Measurements from ENCODE around the gene ARHGAP15.

ARHGAP15 gene

GRCh38 chr2:143776526-143777297, 647.5 kb downstream of the ARHGAP15 start:
- no peaks in the 10 kb centered on the region for H3K27me3 ChIP-seq (ENCODE audit: insufficient read depth, low read depth)
- no peaks in the 10 kb centered on the region for H3K79me2 ChIP-seq (ENCODE audit: insufficient read depth, low read depth)
- H3K4me1 ChIP-seq (ENCODE audit: low read depth, poor library complexity, severe bottlenecking): no peaks in the 10 kb centered on the region
- no peak overlapping the region for H2AFZ ChIP-seq (ENCODE audit: low read depth)
- no peak overlapping the region for H3K27ac ChIP-seq
- no peak overlapping the region for H3K9ac ChIP-seq
- no peak overlapping the region for H3K4me2 ChIP-seq
- H3K36me3 ChIP-seq (ENCODE audit: insufficient read depth): no peaks in the 10 kb centered on the region
- no peak overlapping the region for H3K4me3 ChIP-seq (IDR thresholded peaks at IDR 0.05; ENCODE audit: insufficient read depth, low read depth, low read length)
- H4K20me1 ChIP-seq (ENCODE audit: insufficient read depth): no peaks in the 10 kb centered on the region
- TF ChIP-seq CTCF (conservative IDR thresholded peaks at IDR 0.05; ENCODE audit: low read depth, low read length): no peak

GRCh38 chr2:143779021-143779420, 649.8 kb downstream of the ARHGAP15 start:
- H2AFZ ChIP-seq (ENCODE audit: low read depth): no peak overlapping the region
- no peak overlapping the region for H3K27ac ChIP-seq
- no peak overlapping the region for H3K4me2 ChIP-seq
- H4K20me1 ChIP-seq (ENCODE audit: insufficient read depth): no peaks in the 10 kb centered on the region
- H3K4me3 ChIP-seq (IDR thresholded peaks at IDR 0.05; ENCODE audit: insufficient read depth, low read depth, low read length): no peak overlapping the region
- H3K27me3 ChIP-seq (ENCODE audit: insufficient read depth, low read depth): no peaks in the 10 kb centered on the region
- H3K9ac ChIP-seq: no peak overlapping the region
- H3K4me1 ChIP-seq (ENCODE audit: low read depth, poor library complexity, severe bottlenecking): no peaks in the 10 kb centered on the region
- TF ChIP-seq CTCF (conservative IDR thresholded peaks at IDR 0.05; ENCODE audit: low read depth, low read length): no peak
- H3K79me2 ChIP-seq (ENCODE audit: insufficient read depth, low read depth): no peaks in the 10 kb centered on the region
- no peaks in the 10 kb centered on the region for H3K36me3 ChIP-seq (ENCODE audit: insufficient read depth)

- Histone ChIP-seq H3K27me3 (ENCODE audit: insufficient read depth, low read depth) (no peaks in the 10 kb centered on the region), H3K4me1 (ENCODE audit: low read depth, poor library complexity, severe bottlenecking) (no peaks in the 10 kb centered on the region), H4K20me1 (ENCODE audit: insufficient read depth) (no peaks in the 10 kb centered on the region), H3K9ac (no peak overlapping the region), H3K79me2 (ENCODE audit: insufficient read depth, low read depth) (no peaks in the 10 kb centered on the region), H2AFZ (ENCODE audit: low read depth) (no peak overlapping the region), H3K4me3 (IDR thresholded peaks at IDR 0.05; ENCODE audit: insufficient read depth, low read depth, low read length) (no peak overlapping the region), H3K27ac (no peak overlapping the region), H3K36me3 (ENCODE audit: insufficient read depth) (no peaks in the 10 kb centered on the region), H3K4me2 (no peak overlapping the region)
- no peak for TF ChIP-seq CTCF (conservative IDR thresholded peaks at IDR 0.05; ENCODE audit: low read depth, low read length)
Measured at GRCh38 chr2:143786026-143786765, 657.0 kb downstream of the ARHGAP15 start.

GRCh38 chr2:143787674-143788073, 658.5 kb downstream of the ARHGAP15 start:
- Histone ChIP-seq H3K36me3 (ENCODE audit: insufficient read depth) (no peaks in the 10 kb centered on the region), H3K9ac (no peak overlapping the region), H4K20me1 (ENCODE audit: insufficient read depth) (no peaks in the 10 kb centered on the region), H3K4me1 (ENCODE audit: low read depth, poor library complexity, severe bottlenecking) (no peaks in the 10 kb centered on the region), H3K4me3 (IDR thresholded peaks at IDR 0.05; ENCODE audit: insufficient read depth, low read depth, low read length) (no peak overlapping the region), H3K27me3 (ENCODE audit: insufficient read depth, low read depth) (no peaks in the 10 kb centered on the region), H2AFZ (ENCODE audit: low read depth) (no peak overlapping the region), H3K4me2 (no peak overlapping the region), H3K27ac (no peak overlapping the region), H3K79me2 (ENCODE audit: insufficient read depth, low read depth) (no peaks in the 10 kb centered on the region)
- no peak for TF ChIP-seq CTCF (conservative IDR thresholded peaks at IDR 0.05; ENCODE audit: low read depth, low read length)

Measured in KMS-11 (cell line).